ENCODE results near the gene ANKDD1B. TPM values are rescaled to one million over a fixed set of nuclear protein-coding genes. Genes with fewer than 3 reads are reported as not detected.
"Not testable (repeated sequence)": the region's sequence is repeated elsewhere in the genome, so short reads cannot be mapped to it uniquely, and the experiment has no call there.

ANKDD1B gene
- total and polyA plus RNA-seq, 12 donors: 0.04 to 0.37 (median 0.21) TPM; not detected in 6

- Histone ChIP-seq H3K36me3 (peaks cover 0 to 81% (median 0%) of the 10 kb centered on the region in 9 donors), H3K9me3 (no peaks in the 10 kb centered on the region), H3K4me1 (peaks cover 0 to 6% (median 0%) of the 10 kb centered on the region in 9 donors), H3K4me3 (no peak overlapping the region), H3K27me3 (no peaks in the 10 kb centered on the region), H3K27ac (no peak overlapping the region)
- WGBS, 2 donors: 95 to 97% methylated on average over 11 of the region's 11 CpGs
- no peak for ATAC-seq
- TF ChIP-seq CTCF (IDR thresholded peaks at IDR 0.05): no peak
- intact Hi-C loops (cut with DNase I): loop anchor here in 3 of 10 donors (10.0 kb wide), 3 partner anchors 170 to 630 kb away; partner anchors contain the start of genes ANKRD31 (in 1 of the 3), CERT1 (in 1 of the 3), GCNT4 (in 1 of the 3) and POLK (in 1 of the 3)
- DNase-seq: no peak
Observed at GRCh38 chr5:75685141-75685540, 73.9 kb downstream of the ANKDD1B start.

GRCh38 chr5:75686480-75686879 is 75.2 kb downstream of the ANKDD1B start:
- Histone ChIP-seq H3K36me3 (peaks cover 0 to 93% (median 0%) of the 10 kb centered on the region in 9 donors), H3K4me3 (no peak overlapping the region), H3K9me3 (no peaks in the 10 kb centered on the region), H3K27me3 (no peaks in the 10 kb centered on the region), H3K4me1 (no peaks in the 10 kb centered on the region), H3K27ac (no peak overlapping the region)
- ATAC-seq (no peak), DNase-seq (no peak)
- no peak for TF ChIP-seq CTCF (IDR thresholded peaks at IDR 0.05)
- intact Hi-C loops (cut with DNase I): loop anchor here in 3 of 10 donors (10.0 kb wide), 3 partner anchors 172 to 632 kb away; partner anchors contain the start of genes ANKRD31 (in 1 of the 3), CERT1 (in 1 of the 3), GCNT4 (in 1 of the 3) and POLK (in 1 of the 3)

- Histone ChIP-seq H3K4me3 (no peak overlapping the region), H3K27ac (no peak overlapping the region), H3K4me1 (no peaks in the 10 kb centered on the region), H3K36me3 (peaks cover 0 to 99% (median 16%) of the 10 kb centered on the region in 9 donors), H3K9me3 (no peaks in the 10 kb centered on the region), H3K27me3 (no peaks in the 10 kb centered on the region)
- ATAC-seq (no peak), DNase-seq (no peak)
- intact Hi-C loops (cut with DNase I): no loop called here
- TF ChIP-seq CTCF (IDR thresholded peaks at IDR 0.05): no peak
- 95 to 100% methylated on average over 1 of the region's 1 CpG for WGBS, 2 donors
Observed at GRCh38 chr5:75690669-75691068, 79.4 kb downstream of the ANKDD1B start.

- ATAC-seq: no peak
- H3K27me3 ChIP-seq: no peaks in the 10 kb centered on the region
- H3K9me3 ChIP-seq: peaks cover 0 to 3% (median 0%) of the 10 kb centered on the region in 11 donors
- no peak for DNase-seq
- no peak for TF ChIP-seq CTCF (IDR thresholded peaks at IDR 0.05)
- peaks cover 0 to 61% (median 16%) of the 10 kb centered on the region in 9 donors for H3K36me3 ChIP-seq
- 94 to 95% methylated on average over 1 of the region's 1 CpG for WGBS, 2 donors
- H3K27ac ChIP-seq: no peak overlapping the region
- H3K4me3 ChIP-seq: no peak overlapping the region
- intact Hi-C loops (cut with DNase I): no loop called here
- H3K4me1 ChIP-seq: no peaks in the 10 kb centered on the region
Observed at GRCh38 chr5:75694781-75695180, 83.5 kb downstream of the ANKDD1B start.

GRCh38 chr5:75695472-75696351 is 84.5 kb downstream of the ANKDD1B start:
- H3K27ac ChIP-seq; ATAC-seq; H3K4me1 ChIP-seq; H3K27me3 ChIP-seq; DNase-seq; intact Hi-C loops (cut with DNase I); H3K9me3 ChIP-seq; H3K4me3 ChIP-seq: not testable (repeated sequence)
- 92 to 94% methylated on average over 22 of the region's 22 CpGs for WGBS, 2 donors
- H3K36me3 ChIP-seq: peaks cover 0 to 52% (median 16%) of the 10 kb centered on the region in 9 donors
